Measurements from ENCODE around the gene NUDT5. TPM values are rescaled to one million over a fixed set of nuclear protein-coding genes. Genes with fewer than 3 reads are reported as not detected.

The NUDT5 gene
- total and polyA plus RNA-seq, 2 of the 13 experiments (the other 11 are each of a cell fraction or from before 2014, with no cell fraction given) = 79.6 to 134 TPM

DNA sequence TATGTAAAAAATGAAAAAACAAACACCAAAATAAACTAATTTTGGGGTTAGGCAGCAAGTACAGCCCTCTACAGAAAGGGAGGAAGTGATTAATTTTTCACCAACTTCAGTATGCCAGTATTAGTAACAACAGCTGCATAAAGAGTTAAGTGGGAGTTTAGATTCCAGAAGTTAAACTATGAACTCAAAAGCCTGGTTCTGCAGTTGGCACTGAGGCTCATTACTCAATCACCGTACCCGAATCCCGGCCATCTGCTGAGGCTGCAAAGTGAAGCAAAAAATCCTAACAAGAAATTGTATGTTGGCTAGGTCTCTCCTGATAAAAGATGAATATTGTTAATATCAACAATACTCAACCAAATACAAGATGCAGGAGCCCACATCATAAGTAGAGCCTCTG, 4.0 kb downstream of the NUDT5 start:
- peaks cover 0 to 4% of the 10 kb centered on the region in 2 experiments; a peak in 1 of 5 replicates for H3K36me3 ChIP-seq (replicated peaks in 1 of 2; ENCODE audit: control insufficient read depth in 1 of 2, insufficient read depth in 2 of 2, low read length in 2 of 2)
- peak overlapping the region; percentile 60 for H3K4me2 ChIP-seq (ENCODE audit: low read depth, low read length)
- DNase-seq (ENCODE audit: low spot score) (peak; percentile 31), ATAC-seq (0 out of 3 replicates have a peak, but pooled peaks have one; percentile 5), FAIRE-seq (peak; percentile 23)
- H3K4me1 ChIP-seq (ENCODE audit: insufficient read depth, low read length) = peaks cover 44% of the 10 kb centered on the region
- no peak overlapping the region for H3K4me3 ChIP-seq (replicated peaks in 1 of 3; ENCODE audit: insufficient read depth in 1 of 3, low read depth in 2 of 3, low read length in 3 of 3)
- WGBS (ENCODE audit: low lambda C conversion rate) = 4% methylated on average over 3 of the region's 3 CpGs
- H3K27me3 ChIP-seq (ENCODE audit: control insufficient read depth in 1 of 2, insufficient read depth in 2 of 2, low read length in 2 of 2) = no peaks in the 10 kb centered on the region; a peak in 1 of 5 replicates
- in situ Hi-C loops (cut with HindIII; ENCODE audit: extremely low pct_ligation_motif_present, low pct_unique_long_range_greater_than_20kb) (no loop called here), intact Hi-C loops (cut with micrococcal nuclease; ENCODE audit: unreplicated experiment) (no loop called here)
- H4K20me1 ChIP-seq (ENCODE audit: insufficient read depth, low read length) = no peaks in the 10 kb centered on the region
- CTCF ChIA-PET (ENCODE audit: low intra/inter-chr PET ratio, low total read pairs) = interaction anchor here (0.5 kb wide), 1 partner anchor 23 kb away, joined by 3 read pairs; no protein-coding TSS in a partner anchor
- no peak overlapping the region for H3K9ac ChIP-seq (ENCODE audit: insufficient read depth, low read depth, low read length)
- peaks cover 62% of the 10 kb centered on the region for H3K79me2 ChIP-seq (ENCODE audit: insufficient read depth, low read length)
- no TSS peak for BruUV-seq (replicated peaks)
- POLR2A ChIA-PET = no interaction called here
- no peaks in the 10 kb centered on the region for H3K9me3 ChIP-seq (ENCODE audit: low read length)
- H3K27ac ChIP-seq (ENCODE audit: extremely low read length, insufficient read depth, low read length) = peak overlapping the region; percentile 31
- no peak overlapping the region for H2AFZ ChIP-seq (ENCODE audit: low read length)
- no peak for TF ChIP-seq HDAC6 (IDR thresholded peaks at IDR 0.05; ENCODE audit: low read depth, low read length)
- no peak for TF ChIP-seq GABPA (IDR thresholded peaks at IDR 0.05; ENCODE audit: low read depth, low read length)
- 0 out of 2 replicates have a peak, but pooled peaks have one; percentile 6 for TF ChIP-seq GABPA (CRISPR knock-in tag; IDR thresholded peaks at IDR 0.05; ENCODE audit: low read depth)
- TF ChIP-seq ZNF543 (CRISPR knock-in tag; IDR thresholded peaks at IDR 0.05) = no peak
- TF ChIP-seq, protein P1, sequence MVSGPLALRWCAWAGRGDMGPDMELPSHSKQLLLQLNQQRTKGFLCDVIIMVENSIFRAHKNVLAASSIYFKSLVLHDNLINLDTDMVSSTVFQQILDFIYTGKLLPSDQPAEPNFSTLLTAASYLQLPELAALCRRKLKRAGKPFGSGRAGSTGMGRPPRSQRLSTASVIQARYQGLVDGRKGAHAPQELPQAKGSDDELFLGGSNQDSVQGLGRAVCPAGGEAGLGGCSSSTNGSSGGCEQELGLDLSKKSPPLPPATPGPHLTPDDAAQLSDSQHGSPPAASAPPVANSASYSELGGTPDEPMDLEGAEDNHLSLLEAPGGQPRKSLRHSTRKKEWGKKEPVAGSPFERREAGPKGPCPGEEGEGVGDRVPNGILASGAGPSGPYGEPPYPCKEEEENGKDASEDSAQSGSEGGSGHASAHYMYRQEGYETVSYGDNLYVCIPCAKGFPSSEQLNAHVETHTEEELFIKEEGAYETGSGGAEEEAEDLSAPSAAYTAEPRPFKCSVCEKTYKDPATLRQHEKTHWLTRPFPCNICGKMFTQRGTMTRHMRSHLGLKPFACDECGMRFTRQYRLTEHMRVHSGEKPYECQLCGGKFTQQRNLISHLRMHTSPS (CRISPR knock-in tag; IDR thresholded peaks at IDR 0.05; ENCODE audit: low read depth) = peak; percentile 62; the same call in 1 of the 2 replicates
- TF ChIP-seq, protein P2, sequence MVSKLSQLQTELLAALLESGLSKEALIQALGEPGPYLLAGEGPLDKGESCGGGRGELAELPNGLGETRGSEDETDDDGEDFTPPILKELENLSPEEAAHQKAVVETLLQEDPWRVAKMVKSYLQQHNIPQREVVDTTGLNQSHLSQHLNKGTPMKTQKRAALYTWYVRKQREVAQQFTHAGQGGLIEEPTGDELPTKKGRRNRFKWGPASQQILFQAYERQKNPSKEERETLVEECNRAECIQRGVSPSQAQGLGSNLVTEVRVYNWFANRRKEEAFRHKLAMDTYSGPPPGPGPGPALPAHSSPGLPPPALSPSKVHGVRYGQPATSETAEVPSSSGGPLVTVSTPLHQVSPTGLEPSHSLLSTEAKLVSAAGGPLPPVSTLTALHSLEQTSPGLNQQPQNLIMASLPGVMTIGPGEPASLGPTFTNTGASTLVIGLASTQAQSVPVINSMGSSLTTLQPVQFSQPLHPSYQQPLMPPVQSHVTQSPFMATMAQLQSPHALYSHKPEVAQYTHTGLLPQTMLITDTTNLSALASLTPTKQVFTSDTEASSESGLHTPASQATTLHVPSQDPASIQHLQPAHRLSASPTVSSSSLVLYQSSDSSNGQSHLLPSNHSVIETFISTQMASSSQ (IDR thresholded peaks at IDR 0.05; ENCODE audit: low read depth) = no peak
- TF ChIP-seq, protein P2 (CRISPR knock-in tag; IDR thresholded peaks at IDR 0.05; ENCODE audit: borderline replicate concordance) = no peak
- peak; percentile 51; the same call in 1 of the 2 replicates for TF ChIP-seq HNF4A (CRISPR knock-in tag; IDR thresholded peaks at IDR 0.05)
- TF ChIP-seq ZNF589 (CRISPR knock-in tag; conservative IDR thresholded peaks at IDR 0.05) = no peak
- TF ChIP-seq, protein P3, sequence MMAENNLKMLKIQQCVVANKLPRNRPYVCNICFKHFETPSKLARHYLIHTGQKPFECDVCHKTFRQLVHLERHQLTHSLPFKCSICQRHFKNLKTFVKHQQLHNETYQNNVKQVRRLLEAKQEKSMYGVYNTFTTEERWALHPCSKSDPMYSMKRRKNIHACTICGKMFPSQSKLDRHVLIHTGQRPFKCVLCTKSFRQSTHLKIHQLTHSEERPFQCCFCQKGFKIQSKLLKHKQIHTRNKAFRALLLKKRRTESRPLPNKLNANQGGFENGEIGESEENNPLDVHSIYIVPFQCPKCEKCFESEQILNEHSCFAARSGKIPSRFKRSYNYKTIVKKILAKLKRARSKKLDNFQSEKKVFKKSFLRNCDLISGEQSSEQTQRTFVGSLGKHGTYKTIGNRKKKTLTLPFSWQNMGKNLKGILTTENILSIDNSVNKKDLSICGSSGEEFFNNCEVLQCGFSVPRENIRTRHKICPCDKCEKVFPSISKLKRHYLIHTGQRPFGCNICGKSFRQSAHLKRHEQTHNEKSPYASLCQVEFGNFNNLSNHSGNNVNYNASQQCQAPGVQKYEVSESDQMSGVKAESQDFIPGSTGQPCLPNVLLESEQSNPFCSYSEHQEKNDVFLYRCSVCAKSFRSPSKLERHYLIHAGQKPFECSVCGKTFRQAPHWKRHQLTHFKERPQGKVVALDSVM (CRISPR knock-in tag; IDR thresholded peaks at IDR 0.05) = peak; percentile 74; the same call in 1 of the 2 replicates
- peak; percentile 60 for TF ChIP-seq CEBPG (CRISPR knock-in tag; IDR thresholded peaks at IDR 0.05)
- TF ChIP-seq ZSCAN25 (CRISPR knock-in tag; IDR thresholded peaks at IDR 0.05) = no peak
- no peak for TF ChIP-seq SOX6 (IDR thresholded peaks at IDR 0.05)
- TF ChIP-seq SOX6 (CRISPR knock-in tag; IDR thresholded peaks at IDR 0.05) = peak; percentile 29; the same call in 1 of the 2 replicates
- TF ChIP-seq ZNF101 (CRISPR knock-in tag; IDR thresholded peaks at IDR 0.05; ENCODE audit: borderline replicate concordance, low read depth) = no peak
- TF ChIP-seq CEBPB (IDR thresholded peaks at IDR 0.05; ENCODE audit: borderline replicate concordance, low read depth, low read length) = peak; percentile 69; the same call in 1 of the 2 replicates

Data from HepG2 (cell line).